Measurements from ENCODE around the gene UCHL3.
A peak's percentile ranks its signal among the peaks of the same experiment; 100 is the strongest.
"Not testable (repeated sequence)": the region's sequence is repeated elsewhere in the genome, so short reads cannot be mapped to it uniquely, and the experiment has no call there.

The UCHL3 gene

GRCh38 chr13:75549262-75550158, at the start of gene UCHL3:
Gene UCHL3, plus strand, starts transcription at chr13:75549791. Its CDS starts 30 bp downstream, at chr13:75549821.
- peak; percentile 97 for DNase-seq (ENCODE audit: low read depth)

- no peak for DNase-seq (ENCODE audit: low read depth)
Observed at GRCh38 chr13:75505327-75505726, 44.3 kb upstream of the UCHL3 start.

GRCh38 chr13:75506018-75506417, 43.6 kb upstream of the UCHL3 start:
- DNase-seq (ENCODE audit: low read depth), result no peak

GRCh38 chr13:75507027-75508001, 42.3 kb upstream of the UCHL3 start:
- no peak for DNase-seq (ENCODE audit: low read depth)

GRCh38 chr13:75508002-75508548, 41.5 kb upstream of the UCHL3 start:
- DNase-seq (ENCODE audit: low read depth), result no peak

- DNase-seq (ENCODE audit: low read depth), result no peak
Observed at GRCh38 chr13:75511051-75511625, 38.5 kb upstream of the UCHL3 start.

- DNase-seq (ENCODE audit: low read depth), result no peak
Observed at GRCh38 chr13:75512253-75512652, 37.3 kb upstream of the UCHL3 start.

- DNase-seq (ENCODE audit: low read depth), result no peak
Observed at GRCh38 chr13:75513271-75513670, 36.3 kb upstream of the UCHL3 start.

- DNase-seq (ENCODE audit: low read depth), result no peak
Observed at GRCh38 chr13:75514080-75514995, 35.3 kb upstream of the UCHL3 start.

- no peak for DNase-seq (ENCODE audit: low read depth)
Observed at GRCh38 chr13:75518439-75519088, 31.0 kb upstream of the UCHL3 start.

- DNase-seq (ENCODE audit: low read depth), result no peak
Observed at GRCh38 chr13:75521956-75522355, 27.6 kb upstream of the UCHL3 start.

- no peak for DNase-seq (ENCODE audit: low read depth)
Observed at GRCh38 chr13:75530549-75530961, 19.0 kb upstream of the UCHL3 start.

- DNase-seq (ENCODE audit: low read depth), result no peak
Observed at GRCh38 chr13:75533861-75534260, 15.7 kb upstream of the UCHL3 start.

- peak; percentile 51 for DNase-seq (ENCODE audit: low read depth)
Observed at GRCh38 chr13:75537401-75538365, 11.9 kb upstream of the UCHL3 start, which contains the start of gene COMMD6. Gene COMMD6, minus strand, starts transcription at chr13:75537841. Its CDS starts 36 bp downstream, at chr13:75537805.

GRCh38 chr13:75541287-75541686, 8.3 kb upstream of the UCHL3 start:
- DNase-seq (ENCODE audit: low read depth), result no peak

GRCh38 chr13:75541961-75542360, 7.6 kb upstream of the UCHL3 start:
- DNase-seq (ENCODE audit: low read depth), result no peak

GRCh38 chr13:75544681-75545330, 4.8 kb upstream of the UCHL3 start:
- no peak for DNase-seq (ENCODE audit: low read depth)

- not testable (repeated sequence) for DNase-seq (ENCODE audit: low read depth)
Observed at GRCh38 chr13:75545386-75545785, 4.2 kb upstream of the UCHL3 start.

Measured in stimulated activated CD4-positive, alpha-beta T cell treated with anti-CD3 and anti-CD28 coated beads, Interleukin-2, amount 100 ng/mL, for 4 hours (primary cell).